ENCODE measurements around the gene RAB23. TPM values are rescaled to one million over a fixed set of nuclear protein-coding genes. Genes with fewer than 3 reads are reported as not detected.

The RAB23 gene
- total RNA-seq, 1 experiment from 2014 or later, result 11.7 TPM

- DNase-seq (ENCODE audit: low read depth, low spot score), result no peak
- CTCF ChIA-PET, result no interaction called here
- H3K9ac ChIP-seq (ENCODE audit: low read length), result no peak overlapping the region
- H3K9me3 ChIP-seq (ENCODE audit: control insufficient read depth in 1 of 2, insufficient read depth in 1 of 2, low read depth in 1 of 2, low read length in 2 of 2), result peaks cover 4 to 12% of the 10 kb centered on the region in 2 experiments; a peak in 2 of 4 replicates
- intact Hi-C loops (cut with micrococcal nuclease), result no loop called here
- H3K27me3 ChIP-seq (ENCODE audit: insufficient read depth, low read length), result no peaks in the 10 kb centered on the region
- H3K27ac ChIP-seq (ENCODE audit: low read depth, low read length), result no peak overlapping the region
- H4K20me1 ChIP-seq (ENCODE audit: insufficient read depth), result no peaks in the 10 kb centered on the region
- TF ChIP-seq EGR1 (IDR thresholded peaks at IDR 0.05; ENCODE audit: low read depth) (no peak), FOSL1 (IDR thresholded peaks at IDR 0.05; ENCODE audit: low read depth) (no peak), RAD21 (IDR thresholded peaks at IDR 0.05; ENCODE audit: low read depth) (no peak), CEBPB (IDR thresholded peaks at IDR 0.05; ENCODE audit: low read depth) (no peak), MAX (IDR thresholded peaks at IDR 0.05) (no peak)
- H3K36me3 ChIP-seq (ENCODE audit: control insufficient read depth in 1 of 2, insufficient read depth in 2 of 2, low read length in 2 of 2), result peaks cover 3 to 22% of the 10 kb centered on the region in 2 experiments; a peak in 2 of 4 replicates
- RAD21 ChIA-PET (ENCODE audit: low non-redundant PET in 1 of 2, low total read pairs in 2 of 2, uncharacterized antibody in 2 of 2, unreplicated experiment in 2 of 2), result no interaction called here
- H3K4me1 ChIP-seq (ENCODE audit: control insufficient read depth in 1 of 2, insufficient read depth in 2 of 2, low read length in 2 of 2), result no peaks in the 10 kb centered on the region
- H3K4me3 ChIP-seq (replicated peaks in 1 of 2; ENCODE audit: low read depth in 1 of 2, low read length in 2 of 2), result no peak overlapping the region
- H3K79me2 ChIP-seq (ENCODE audit: insufficient read depth, low read length), result no peaks in the 10 kb centered on the region
- no peaks in the 10 kb centered on the region for H3K9me2 ChIP-seq (ENCODE audit: insufficient read depth)
- POLR2A ChIA-PET, result interaction anchor here (1.6 kb wide), 1 partner anchor 9 kb away, joined by 4 read pairs; the partner anchor contains the start of gene BAG2
- H3K4me2 ChIP-seq (ENCODE audit: low read length), result no peak overlapping the region
- H2AFZ ChIP-seq (ENCODE audit: low read depth, low read length, poor library complexity, severe bottlenecking), result no peak overlapping the region
- BruUV-seq (replicated peaks), result no TSS peak
- ATAC-seq, result no peak
These were observed 59.6 kb downstream of the RAB23 start for GRCh38 chr6:57162516-57162915.

- CTCF ChIA-PET, result no interaction called here
- POLR2A ChIA-PET, result interaction anchor here (0.7 to 1.6 kb wide), 2 partner anchors 10 to 109 kb away, joined by 4 read pairs; partner anchors contain the start of gene BAG2
- H3K9ac ChIP-seq (ENCODE audit: low read length), result no peak overlapping the region
- peaks cover 4 to 12% of the 10 kb centered on the region in 2 experiments; a peak in 2 of 4 replicates for H3K9me3 ChIP-seq (ENCODE audit: control insufficient read depth in 1 of 2, insufficient read depth in 1 of 2, low read depth in 1 of 2, low read length in 2 of 2)
- intact Hi-C loops (cut with micrococcal nuclease), result no loop called here
- no peak overlapping the region for H3K4me2 ChIP-seq (ENCODE audit: low read length)
- RAD21 ChIA-PET (ENCODE audit: low non-redundant PET in 1 of 2, low total read pairs in 2 of 2, uncharacterized antibody in 2 of 2, unreplicated experiment in 2 of 2), result no interaction called here
- no TSS peak for BruUV-seq (replicated peaks)
- peaks cover 3 to 22% of the 10 kb centered on the region in 2 experiments; a peak in 2 of 4 replicates for H3K36me3 ChIP-seq (ENCODE audit: control insufficient read depth in 1 of 2, insufficient read depth in 2 of 2, low read length in 2 of 2)
- no peaks in the 10 kb centered on the region for H3K79me2 ChIP-seq (ENCODE audit: insufficient read depth, low read length)
- H3K4me3 ChIP-seq (replicated peaks in 1 of 2; ENCODE audit: low read depth in 1 of 2, low read length in 2 of 2), result no peak overlapping the region
- H3K27ac ChIP-seq (ENCODE audit: low read depth, low read length), result no peak overlapping the region
- no peak for ATAC-seq
- H4K20me1 ChIP-seq (ENCODE audit: insufficient read depth), result no peaks in the 10 kb centered on the region
- no peak for DNase-seq (ENCODE audit: low read depth, low spot score)
- H3K9me2 ChIP-seq (ENCODE audit: insufficient read depth), result no peaks in the 10 kb centered on the region
- H3K27me3 ChIP-seq (ENCODE audit: insufficient read depth, low read length), result no peaks in the 10 kb centered on the region
- no peak overlapping the region for H2AFZ ChIP-seq (ENCODE audit: low read depth, low read length, poor library complexity, severe bottlenecking)
- TF ChIP-seq ATF3 (IDR thresholded peaks at IDR 0.05) (no peak), ZBTB33 (IDR thresholded peaks at IDR 0.05; ENCODE audit: extremely low read depth, insufficient replicate concordance, low read length) (no peak), FOSL1 (IDR thresholded peaks at IDR 0.05; ENCODE audit: low read depth) (no peak), EZH2 (IDR thresholded peaks at IDR 0.05) (no peak), MAX (IDR thresholded peaks at IDR 0.05) (no peak), EZH2phosphoT487 (IDR thresholded peaks at IDR 0.05; ENCODE audit: borderline replicate concordance) (no peak), YY1 (IDR thresholded peaks at IDR 0.05; ENCODE audit: extremely low read depth, insufficient replicate concordance, low read depth, low read length) (no peak), CBX3 (IDR thresholded peaks at IDR 0.05; ENCODE audit: low read depth) (no peak), SRF (IDR thresholded peaks at IDR 0.05; ENCODE audit: low read depth) (no peak), POLR2AphosphoS5 (IDR thresholded peaks at IDR 0.05; ENCODE audit: low read depth, low read length) (no peak), POLR2A (IDR thresholded peaks at IDR 0.05; ENCODE audit: borderline replicate concordance, extremely low read depth, insufficient read depth, insufficient read length) (no peak), ZNF274 (IDR thresholded peaks at IDR 0.05; ENCODE audit: low read depth, low read length) (no peak), ZFX (IDR thresholded peaks at IDR 0.05) (no peak)
- no peaks in the 10 kb centered on the region for H3K4me1 ChIP-seq (ENCODE audit: control insufficient read depth in 1 of 2, insufficient read depth in 2 of 2, low read length in 2 of 2)
These were observed 60.1 kb downstream of the RAB23 start for GRCh38 chr6:57162028-57162427.

Data from HCT116 (cell line).